HepG2 (cell line): Measurements from ENCODE around the gene RFX2. TPM values are rescaled to one million over a fixed set of nuclear protein-coding genes. Genes with fewer than 3 reads are reported as not detected.

Source experiments
- ARID3A ChIP-seq: IDR thresholded peaks from 2 replicates; pipeline ENCODE4 v1.6.1; 2012; ENCODE audit warnings: low read depth, low read length, improper control_type of control experiment
- CTCF ChIP-seq: sonication (generic); formaldehyde crosslinking; IDR thresholded peaks from 2 replicates; pipeline ENCODE4 v1.5.0; 2020; ENCODE audit warnings: mild to moderate bottlenecking, missing genetic modification reagents, moderate library complexity
- GFI1 ChIP-seq: sonication (generic); formaldehyde crosslinking; IDR thresholded peaks from 2 replicates; pipeline ENCODE4 v1.5.0; 2020; ENCODE audit warnings: missing genetic modification reagents, mild to moderate bottlenecking, borderline replicate concordance
- PITX1 ChIP-seq: sonication (generic); formaldehyde crosslinking; IDR thresholded peaks from 2 replicates; pipeline ENCODE4 v1.5.1; 2020; ENCODE audit warnings: mild to moderate bottlenecking, missing genetic modification reagents
- RAD21 ChIP-seq: fragments of 450-650 bp; formaldehyde crosslinking; IDR thresholded peaks from 2 replicates; pipeline ENCODE4 v1.5.0; 2020; ENCODE audit warnings: mild to moderate bottlenecking
- STAG1 ChIP-seq: sonication (generic); formaldehyde crosslinking; IDR thresholded peaks from 2 replicates; pipeline ENCODE4 v1.4.0; 2020; ENCODE audit warnings: missing genetic modification reagents
- ZNF142 ChIP-seq: sonication (generic); formaldehyde crosslinking; IDR thresholded peaks from 2 replicates; pipeline ENCODE4 v1.4.0; 2020; ENCODE audit warnings: missing genetic modification reagents
- ZNF274 ChIP-seq: sonication (generic); formaldehyde crosslinking; IDR thresholded peaks from 2 replicates; pipeline ENCODE4 v1.5.1; 2020; ENCODE audit warnings: mild to moderate bottlenecking, missing genetic modification reagents
- ZNF572 ChIP-seq: sonication (generic); formaldehyde crosslinking; IDR thresholded peaks from 2 replicates; pipeline ENCODE4 v1.5.1; 2020; ENCODE audit warnings: mild to moderate bottlenecking, missing genetic modification reagents
- ZNF580 ChIP-seq: IDR thresholded peaks from 2 replicates; pipeline ENCODE4 v1.6.1; 2016; ENCODE audit warnings: low read depth, borderline replicate concordance
- ZNF597 ChIP-seq: sonication (generic); formaldehyde crosslinking; IDR thresholded peaks from 2 replicates; pipeline ENCODE4 v1.5.0; 2020; ENCODE audit warnings: missing genetic modification reagents
- ZNF83 ChIP-seq: sonication (generic); formaldehyde crosslinking; IDR thresholded peaks from 2 replicates; pipeline ENCODE4 v1.4.0; 2020; ENCODE audit warnings: missing genetic modification reagents, mild to moderate bottlenecking, borderline replicate concordance
- ZZZ3 ChIP-seq: sonication (generic); formaldehyde crosslinking; IDR thresholded peaks from 2 replicates; pipeline ENCODE4 v1.4.0; 2020; ENCODE audit warnings: missing genetic modification reagents, mild to moderate bottlenecking, borderline replicate concordance
- polyA plus RNA-seq, 8 experiments: library from polyadenylated mRNA; depleted of rRNA in 3 of 8; stranded (reverse) in 7 of 8; unstranded in 1 of 8; fragments of >200 nt; fragmentation: Illumina TruSeq in 4 of 8; extraction: Trizol in 4 of 8; gene quantifications; 2 replicates each; pipeline versions ENCODE4 v1.2.1 to v1.2.3, GENCODE V29; 2011 to 2016; ENCODE audit warnings: low read depth in 4 of 8, missing spikeins in 1 of 8, mixed read lengths in 1 of 8; ENCODE audit not compliant: insufficient read depth in 1 of 8
- total RNA-seq, 5 experiments: library from RNA; depleted of rRNA; stranded (reverse); fragments of >200 nt; fragmentation: Illumina TruSeq; extraction: Trizol; gene quantifications; 2 replicates each; pipeline ENCODE4 v1.2.3, GENCODE V29; 2016; ENCODE audit warnings: low read depth in 1 of 5

The RFX2 gene
- total and polyA plus RNA-seq, 2 of the 13 experiments (the other 11 are each of a cell fraction or from before 2014, with no cell fraction given), result 2.8 to 3.3 TPM

- TF ChIP-seq CTCF (CRISPR knock-in tag) (peak; percentile 91), ZNF274 (CRISPR knock-in tag) (no peak), RAD21 (CRISPR knock-in tag) (peak; percentile 86), ZNF572 (CRISPR knock-in tag) (no peak), ARID3A (0 out of 2 replicates have a peak, but pooled peaks have one; percentile 15), ZNF580 (CRISPR knock-in tag) (peak; percentile 62; the same call in 1 of the 2 replicates), ZNF597 (CRISPR knock-in tag) (no peak), PITX1 (CRISPR knock-in tag) (no peak), ZNF83 (CRISPR knock-in tag) (no peak), STAG1 (CRISPR knock-in tag) (peak; percentile 92), ZNF142 (CRISPR knock-in tag) (no peak), ZZZ3 (CRISPR knock-in tag) (no peak), GFI1 (no peak)
Observed at GRCh38 chr19:6125571-6125989, 15.3 kb upstream of the RFX2 start (continued).
